22Rv1 (cell line): ENCODE results near the gene ABHD16B.
A peak's percentile ranks its signal among the peaks of the same experiment; 100 is the strongest.

Experiments
- H3K27ac ChIP-seq: fragments of 450-650 bp; 2 replicates; pipeline ENCODE4 v1.5.1; 2017
- CTCF ChIP-seq: fragments of 450-650 bp; IDR thresholded peaks from 2 replicates; pipeline ENCODE4 v1.5.1; 2017; ENCODE audit warnings: mild to moderate bottlenecking
- ZFX ChIP-seq: fragments of 450-650 bp; IDR thresholded peaks from 2 replicates; pipeline ENCODE4 v1.6.1; 2017; ENCODE audit warnings: antibody characterized with exemption, borderline replicate concordance

ABHD16B gene

GRCh38 chr20:63890201-63890576 lies 28.9 kb downstream of the ABHD16B start:
- no peak overlapping the region for H3K27ac ChIP-seq
- TF ChIP-seq ZFX (no peak), CTCF (no peak)

GRCh38 chr20:63890616-63891015 lies 29.3 kb downstream of the ABHD16B start:
- no peak for TF ChIP-seq CTCF
- TF ChIP-seq ZFX = no peak
- H3K27ac ChIP-seq = no peak overlapping the region

- TF ChIP-seq CTCF = no peak
- no peak for TF ChIP-seq ZFX
- H3K27ac ChIP-seq = no peak overlapping the region
Observed at GRCh38 chr20:63891061-63892002, 30.0 kb downstream of the ABHD16B start.

- TF ChIP-seq CTCF = no peak
- no peak for TF ChIP-seq ZFX
- H3K27ac ChIP-seq = peak overlapping the region; percentile 83; the same call in 1 of the 2 replicates
Observed at GRCh38 chr20:63892402-63892801, 31.1 kb downstream of the ABHD16B start.

GRCh38 chr20:63893999-63894357 lies 32.7 kb downstream of the ABHD16B start:
- H3K27ac ChIP-seq = peak overlapping the region; percentile 83
- TF ChIP-seq ZFX (no peak), CTCF (no peak)

- H3K27ac ChIP-seq = peak within 1 kb of the TSS; percentile 83
- no peak for TF ChIP-seq CTCF
- no peak for TF ChIP-seq ZFX
Observed at GRCh38 chr20:63894358-63895201, 33.3 kb downstream of the ABHD16B start, which contains the start of gene DNAJC5. TSS of gene DNAJC5 (plus strand) at chr20:63895126. CDS start at chr20:63928346, 33,220 bp downstream.
